Nephron (organoid): ENCODE measurements around the gene MS4A7.

Experiments
- H3K27ac Mint-ChIP-seq, 3 experiments: 2 replicates each; pipeline ENCODE4 v1.8.0; 2020; ENCODE audit warnings: mixed read lengths in 3 of 3, mild to moderate bottlenecking in 2 of 3, moderate library complexity in 1 of 3
- H3K27me3 Mint-ChIP-seq: 2 replicates; pipeline ENCODE4 v1.8.0; 2021; ENCODE audit warnings: low read depth, mild to moderate bottlenecking, moderate library complexity, mixed read lengths
- H3K36me3 Mint-ChIP-seq: 2 replicates; pipeline ENCODE4 v1.8.0; 2020; ENCODE audit warnings: low read depth, mixed read lengths
- H3K4me1 Mint-ChIP-seq: 2 replicates; pipeline ENCODE4 v1.8.0; 2020; ENCODE audit warnings: mixed read lengths
- H3K4me3 Mint-ChIP-seq, 3 experiments: 2 replicates each; pipeline ENCODE4 v1.8.0; 2020; ENCODE audit warnings: mild to moderate bottlenecking in 3 of 3, mixed read lengths in 3 of 3, moderate library complexity in 2 of 3
- H3K9me3 Mint-ChIP-seq: 2 replicates; pipeline ENCODE4 v1.8.0; 2020; ENCODE audit warnings: mixed read lengths
- CTCF ChIP-seq, 3 experiments: fragments of 200-600 bp; sonication (generic); IDR thresholded peaks; one replicate each; pipeline ENCODE4 v1.5.0; 2021; ENCODE audit warnings: antibody characterized with exemption in 3 of 3; ENCODE audit not compliant: unreplicated experiment in 3 of 3

MS4A7 gene

GRCh38 chr11:60422609-60423008 is 44.3 kb downstream of the MS4A7 start:
- H3K4me3 Mint-ChIP-seq = no peak overlapping the region
- H3K9me3 Mint-ChIP-seq = no peaks in the 10 kb centered on the region
- no peaks in the 10 kb centered on the region for H3K27me3 Mint-ChIP-seq
- H3K36me3 Mint-ChIP-seq = no peaks in the 10 kb centered on the region
- H3K27ac Mint-ChIP-seq = no peak overlapping the region
- TF ChIP-seq CTCF (IDR thresholded peaks at IDR 0.05; ENCODE audit: unreplicated experiment in 3 of 3) = no peak
- no peaks in the 10 kb centered on the region for H3K4me1 Mint-ChIP-seq

DNA sequence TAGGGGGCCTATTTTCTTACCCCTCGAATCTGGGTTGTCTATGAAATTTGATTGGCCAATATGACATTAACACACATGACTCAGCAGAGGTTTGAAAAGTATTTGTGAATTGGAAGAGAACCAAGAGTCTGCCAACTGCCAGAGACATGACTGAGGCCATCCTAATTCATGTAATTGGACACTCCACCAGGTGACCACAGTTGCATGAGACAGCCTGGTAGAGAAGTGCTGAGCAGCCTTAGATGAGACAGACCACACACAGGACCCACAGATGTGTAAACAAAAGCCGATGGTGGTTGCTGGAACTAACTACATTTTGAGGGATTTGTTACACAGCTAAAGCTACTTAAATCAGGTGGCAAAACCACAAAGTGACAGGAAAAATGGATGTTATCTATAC is 50.2 kb downstream of the MS4A7 start:
- no peaks in the 10 kb centered on the region for H3K36me3 Mint-ChIP-seq
- no peak overlapping the region for H3K4me3 Mint-ChIP-seq
- no peaks in the 10 kb centered on the region for H3K9me3 Mint-ChIP-seq

GRCh38 chr11:60429272-60429671 is 50.9 kb downstream of the MS4A7 start, which contains the start of gene MS4A5:
MS4A5 (plus strand) TSS chr11:60429572; CDS start chr11:60429675, 103 bp downstream.
- H3K27ac Mint-ChIP-seq = peak within 1 kb of the TSS in 1 of 3 experiments; percentile 35
- TF ChIP-seq CTCF (IDR thresholded peaks at IDR 0.05; ENCODE audit: unreplicated experiment in 3 of 3) = no peak
- no peaks in the 10 kb centered on the region for H3K27me3 Mint-ChIP-seq
- H3K9me3 Mint-ChIP-seq = no peaks in the 10 kb centered on the region
- no peaks in the 10 kb centered on the region for H3K4me1 Mint-ChIP-seq
- no peaks in the 10 kb centered on the region for H3K36me3 Mint-ChIP-seq
- H3K4me3 Mint-ChIP-seq = no peak within 1 kb of the TSS

More for the DNA sequence above, 50.2 kb downstream of the MS4A7 start:
- TF ChIP-seq CTCF (IDR thresholded peaks at IDR 0.05; ENCODE audit: unreplicated experiment in 3 of 3) = no peak
- no peaks in the 10 kb centered on the region for H3K4me1 Mint-ChIP-seq
- no peaks in the 10 kb centered on the region for H3K27me3 Mint-ChIP-seq
- H3K27ac Mint-ChIP-seq = no peak overlapping the region

DNA sequence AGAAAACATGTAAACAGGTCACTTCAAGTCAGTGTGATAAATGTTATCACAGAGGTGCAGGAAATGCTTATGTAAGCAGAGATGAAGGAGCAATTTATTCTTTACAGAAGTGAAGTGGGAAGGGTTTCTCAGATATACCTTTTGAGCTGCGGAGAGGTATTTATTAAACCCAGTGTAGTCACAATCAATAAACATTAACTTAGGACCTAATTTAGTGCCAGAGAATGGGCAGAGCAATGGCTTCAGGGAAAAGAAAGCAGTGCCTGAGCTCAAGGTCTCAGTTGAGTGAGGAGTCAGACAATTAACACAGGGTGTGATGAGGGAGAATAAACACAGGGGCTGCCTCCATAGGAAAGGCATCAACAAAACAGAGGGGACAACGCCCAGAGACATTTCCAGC is 52.9 kb downstream of the MS4A7 start:
- H3K27ac Mint-ChIP-seq = peak overlapping the region; percentile 24 to 94 (median 48)
- no peaks in the 10 kb centered on the region for H3K9me3 Mint-ChIP-seq
- no peaks in the 10 kb centered on the region for H3K27me3 Mint-ChIP-seq
- H3K4me3 Mint-ChIP-seq = no peak overlapping the region
- no peak for TF ChIP-seq CTCF (IDR thresholded peaks at IDR 0.05; ENCODE audit: unreplicated experiment in 3 of 3)
- no peaks in the 10 kb centered on the region for H3K36me3 Mint-ChIP-seq
- no peaks in the 10 kb centered on the region for H3K4me1 Mint-ChIP-seq

GRCh38 chr11:60433401-60433800 is 55.1 kb downstream of the MS4A7 start:
- Mint-ChIP-seq H3K4me1 (no peaks in the 10 kb centered on the region), H3K27ac (peak overlapping the region in 1 of 3 experiments; percentile 12), H3K4me3 (no peak overlapping the region), H3K36me3 (no peaks in the 10 kb centered on the region), H3K27me3 (no peaks in the 10 kb centered on the region), H3K9me3 (no peaks in the 10 kb centered on the region)
- TF ChIP-seq CTCF (IDR thresholded peaks at IDR 0.05; ENCODE audit: unreplicated experiment in 3 of 3) = no peak
